Measurements from ENCODE around the gene SNUPN. TPM values are rescaled to one million over a fixed set of nuclear protein-coding genes. Genes with fewer than 3 reads are reported as not detected.
A peak's percentile ranks its signal among the peaks of the same experiment; 100 is the strongest.

Gene SNUPN
- total RNA-seq, 1 donor from 2014 or later: 17.4 TPM

- no peak for DNase-seq (ENCODE audit: low read depth)
- H3K4me3 ChIP-seq (ENCODE audit: low read depth, low read length): no peak overlapping the region
- no peak for TF ChIP-seq CTCF (IDR thresholded peaks at IDR 0.05; ENCODE audit: insufficient read depth, low read length, poor library complexity, severe bottlenecking)
- H3K36me3 ChIP-seq (ENCODE audit: control insufficient read depth, insufficient read depth, low read length): no peaks in the 10 kb centered on the region
- H3K27me3 ChIP-seq (ENCODE audit: control insufficient read depth, insufficient read depth, low read length): no peaks in the 10 kb centered on the region
Measured at GRCh38 chr15:75661756-75662140, 36.2 kb upstream of the SNUPN start.

GRCh38 chr15:75661100-75661755 is 35.7 kb upstream of the SNUPN start:
- H3K36me3 ChIP-seq (ENCODE audit: control insufficient read depth, insufficient read depth, low read length): no peaks in the 10 kb centered on the region
- no peak overlapping the region for H3K4me3 ChIP-seq (ENCODE audit: low read depth, low read length)
- DNase-seq (ENCODE audit: low read depth): peak; percentile 72

GRCh38 chr15:75659928-75660645 is 34.6 kb upstream of the SNUPN start:
- no peaks in the 10 kb centered on the region for H3K36me3 ChIP-seq (ENCODE audit: control insufficient read depth, insufficient read depth, low read length)
- no peak for DNase-seq (ENCODE audit: low read depth)

More at GRCh38 chr15:75661100-75661755, 35.7 kb upstream of the SNUPN start:
- TF ChIP-seq CTCF (IDR thresholded peaks at IDR 0.05; ENCODE audit: insufficient read depth, low read length, poor library complexity, severe bottlenecking): no peak
- no peaks in the 10 kb centered on the region for H3K27me3 ChIP-seq (ENCODE audit: control insufficient read depth, insufficient read depth, low read length)

GRCh38 chr15:75659141-75659771 is 33.7 kb upstream of the SNUPN start:
- no peak overlapping the region for H3K4me3 ChIP-seq (ENCODE audit: low read depth, low read length)
- no peak for DNase-seq (ENCODE audit: low read depth)
- H3K27me3 ChIP-seq (ENCODE audit: control insufficient read depth, insufficient read depth, low read length): no peaks in the 10 kb centered on the region
- no peak for TF ChIP-seq CTCF (IDR thresholded peaks at IDR 0.05; ENCODE audit: insufficient read depth, low read length, poor library complexity, severe bottlenecking)
- H3K36me3 ChIP-seq (ENCODE audit: control insufficient read depth, insufficient read depth, low read length): no peaks in the 10 kb centered on the region

More at GRCh38 chr15:75659928-75660645, 34.6 kb upstream of the SNUPN start:
- Histone ChIP-seq H3K4me3 (ENCODE audit: low read depth, low read length) (no peak overlapping the region), H3K27me3 (ENCODE audit: control insufficient read depth, insufficient read depth, low read length) (no peaks in the 10 kb centered on the region)
- TF ChIP-seq CTCF (IDR thresholded peaks at IDR 0.05; ENCODE audit: insufficient read depth, low read length, poor library complexity, severe bottlenecking): no peak

GRCh38 chr15:75656813-75657212 is 31.3 kb upstream of the SNUPN start:
- no peak for TF ChIP-seq CTCF (IDR thresholded peaks at IDR 0.05; ENCODE audit: insufficient read depth, low read length, poor library complexity, severe bottlenecking)
- no peak for DNase-seq (ENCODE audit: low read depth)
- Histone ChIP-seq H3K4me3 (ENCODE audit: low read depth, low read length) (no peak overlapping the region), H3K27me3 (ENCODE audit: control insufficient read depth, insufficient read depth, low read length) (no peaks in the 10 kb centered on the region), H3K36me3 (ENCODE audit: control insufficient read depth, insufficient read depth, low read length) (no peaks in the 10 kb centered on the region)
